SJCRH30 (cell line): Measurements from ENCODE around the gene GAPDHS. TPM values are rescaled to one million over a fixed set of nuclear protein-coding genes. Genes with fewer than 3 reads are reported as not detected.

Experiments used
- DNase-seq, 2 experiments: peaks; one replicate each; pipeline ENCODE4 v3.0.0-alpha.2; 2015 to 2020
- H3K27ac ChIP-seq: fragments of 250-450 bp; sonication (Bioruptor Pico); 2 replicates; pipeline ENCODE4 v1.5.1; 2020; ENCODE audit warnings: mild to moderate bottlenecking, moderate library complexity
- H3K27me3 ChIP-seq: fragments of 250-450 bp; sonication (Bioruptor Pico); 2 replicates; pipeline ENCODE4 v1.5.1; 2020; ENCODE audit warnings: mild to moderate bottlenecking, moderate library complexity
- H3K36me3 ChIP-seq: fragments of 250-450 bp; sonication (Bioruptor Pico); 2 replicates; pipeline ENCODE4 v1.5.1; 2020; ENCODE audit warnings: mild to moderate bottlenecking, moderate library complexity
- H3K4me1 ChIP-seq: fragments of 250-450 bp; sonication (Bioruptor Pico); 2 replicates; pipeline ENCODE4 v1.5.1; 2020; ENCODE audit warnings: mild to moderate bottlenecking, moderate library complexity
- H3K4me3 ChIP-seq: fragments of 250-450 bp; sonication (Bioruptor Pico); 2 replicates; pipeline ENCODE4 v1.5.1; 2020; ENCODE audit warnings: mild to moderate bottlenecking, moderate library complexity
- H3K9me3 ChIP-seq: fragments of 250-450 bp; sonication (Bioruptor Pico); replicated peaks from 2 replicates; pipeline ENCODE4 v1.5.1; 2020; ENCODE audit warnings: mild to moderate bottlenecking, moderate library complexity
- total RNA-seq: library from RNA; depleted of rRNA; stranded (reverse); fragments of >200 nt; shearing (Covaris generic); gene quantifications from 2 replicates; pipeline ENCODE4 v1.2.3, GENCODE V29; 2014

The GAPDHS gene
- total RNA-seq, 1 experiment from 2014 or later, result not detected

DNA sequence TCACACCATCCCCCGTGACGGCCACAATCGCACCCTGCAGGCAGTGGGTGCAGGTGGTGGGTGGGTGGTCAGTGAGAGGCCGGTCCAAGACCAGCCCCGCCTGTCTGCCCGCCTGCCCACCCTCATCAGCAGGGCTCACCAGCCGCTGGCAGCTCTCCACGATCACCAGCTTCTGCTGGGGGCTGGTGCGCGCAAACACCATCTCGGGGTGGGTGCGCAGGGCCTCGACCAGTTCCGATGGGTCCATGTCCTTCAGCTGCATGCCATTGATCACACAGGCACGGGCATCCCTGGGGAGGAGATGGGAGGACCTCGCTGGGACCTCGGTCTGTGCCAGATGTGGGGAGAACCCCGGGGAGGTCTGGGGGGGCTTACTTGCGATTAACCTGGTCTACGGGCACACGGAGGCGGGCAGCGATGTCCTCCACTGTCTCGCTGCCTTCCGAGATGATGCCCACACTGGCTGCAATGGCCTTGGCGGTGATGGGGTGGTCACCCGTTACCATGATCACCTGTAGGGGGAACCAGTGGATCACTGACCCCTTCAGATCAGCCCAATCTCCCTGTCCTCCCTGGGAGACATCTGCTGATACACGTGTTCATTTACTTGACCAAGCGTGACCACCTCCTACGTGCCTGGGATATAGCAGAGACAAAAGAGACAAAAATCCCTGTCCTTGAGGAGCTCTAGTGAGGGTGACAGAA, 22.2 kb downstream of the GAPDHS start:
- no peaks in the 10 kb centered on the region for H3K36me3 ChIP-seq
- DNase-seq, result peak; percentile 73 to 79
- no peaks in the 10 kb centered on the region for H3K4me1 ChIP-seq
- H3K27me3 ChIP-seq, result no peaks in the 10 kb centered on the region
- no peaks in the 10 kb centered on the region for H3K9me3 ChIP-seq
- no peak overlapping the region for H3K4me3 ChIP-seq
- no peak overlapping the region for H3K27ac ChIP-seq

DNA sequence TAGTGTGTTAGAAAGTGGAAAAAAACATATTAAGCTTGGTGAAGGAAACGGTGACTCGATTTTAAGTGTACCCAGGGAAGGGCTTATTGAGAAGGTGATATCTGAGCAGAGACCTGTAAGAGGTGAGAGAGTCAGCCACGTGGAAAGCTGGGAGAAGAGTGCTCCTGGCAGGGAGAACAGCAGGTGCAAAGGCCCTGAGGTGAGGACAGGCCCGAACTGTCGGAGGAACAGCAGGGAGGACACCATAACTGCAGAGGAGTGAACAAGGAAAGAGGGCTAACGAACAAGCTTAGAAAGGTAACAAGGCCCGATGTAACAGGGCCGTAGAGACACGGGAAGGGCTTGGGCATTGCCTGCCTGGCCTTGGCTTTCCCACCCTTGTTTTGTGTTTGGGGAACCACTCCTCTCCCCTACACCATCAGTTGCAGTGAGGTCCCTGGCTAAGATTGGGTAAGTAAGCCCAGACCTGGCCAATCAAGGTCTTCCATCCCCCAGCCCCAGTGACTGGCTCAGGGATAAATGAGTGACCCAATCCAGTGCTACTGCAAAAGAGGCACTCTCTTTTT, 22.9 kb downstream of the GAPDHS start:
- DNase-seq, result no peak
- no peaks in the 10 kb centered on the region for H3K27me3 ChIP-seq
- H3K9me3 ChIP-seq, result no peaks in the 10 kb centered on the region
- no peak overlapping the region for H3K27ac ChIP-seq
- H3K36me3 ChIP-seq, result no peaks in the 10 kb centered on the region
- H3K4me3 ChIP-seq, result no peak overlapping the region
- no peaks in the 10 kb centered on the region for H3K4me1 ChIP-seq

DNA sequence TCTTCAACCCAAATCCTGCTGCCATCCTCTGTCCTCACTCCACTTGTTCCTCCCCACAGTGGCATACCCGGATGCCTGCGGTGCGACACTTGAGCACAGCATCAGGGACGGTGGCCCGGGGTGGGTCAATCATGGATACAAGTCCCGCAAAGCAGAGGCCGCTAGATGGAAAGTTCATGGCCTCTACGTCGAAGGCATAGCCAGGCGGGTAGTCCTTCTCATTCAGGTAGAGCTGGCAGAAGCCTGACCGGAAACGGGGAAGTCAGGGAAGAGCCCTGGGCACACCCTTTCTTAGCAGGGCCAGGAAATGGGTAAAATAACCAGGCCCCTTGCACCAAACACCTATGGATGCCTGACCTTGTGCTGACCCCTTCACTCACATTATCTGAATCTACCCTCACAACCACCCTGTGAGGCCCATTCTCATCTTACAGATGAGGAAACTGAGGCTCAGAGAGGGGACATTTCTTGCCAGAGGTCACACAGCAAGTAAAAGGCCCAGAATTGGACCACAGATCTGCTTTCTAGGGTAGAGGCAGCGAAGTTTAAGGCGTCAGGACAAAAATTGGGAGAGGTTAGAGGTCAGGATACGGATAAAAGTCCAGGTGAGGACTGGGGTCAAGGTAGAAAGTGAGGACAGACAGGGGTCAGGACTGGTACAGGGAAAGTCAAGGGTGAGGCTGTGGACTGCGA, 23.7 kb downstream of the GAPDHS start:
- no peak overlapping the region for H3K27ac ChIP-seq
- no peak for DNase-seq

DNA sequence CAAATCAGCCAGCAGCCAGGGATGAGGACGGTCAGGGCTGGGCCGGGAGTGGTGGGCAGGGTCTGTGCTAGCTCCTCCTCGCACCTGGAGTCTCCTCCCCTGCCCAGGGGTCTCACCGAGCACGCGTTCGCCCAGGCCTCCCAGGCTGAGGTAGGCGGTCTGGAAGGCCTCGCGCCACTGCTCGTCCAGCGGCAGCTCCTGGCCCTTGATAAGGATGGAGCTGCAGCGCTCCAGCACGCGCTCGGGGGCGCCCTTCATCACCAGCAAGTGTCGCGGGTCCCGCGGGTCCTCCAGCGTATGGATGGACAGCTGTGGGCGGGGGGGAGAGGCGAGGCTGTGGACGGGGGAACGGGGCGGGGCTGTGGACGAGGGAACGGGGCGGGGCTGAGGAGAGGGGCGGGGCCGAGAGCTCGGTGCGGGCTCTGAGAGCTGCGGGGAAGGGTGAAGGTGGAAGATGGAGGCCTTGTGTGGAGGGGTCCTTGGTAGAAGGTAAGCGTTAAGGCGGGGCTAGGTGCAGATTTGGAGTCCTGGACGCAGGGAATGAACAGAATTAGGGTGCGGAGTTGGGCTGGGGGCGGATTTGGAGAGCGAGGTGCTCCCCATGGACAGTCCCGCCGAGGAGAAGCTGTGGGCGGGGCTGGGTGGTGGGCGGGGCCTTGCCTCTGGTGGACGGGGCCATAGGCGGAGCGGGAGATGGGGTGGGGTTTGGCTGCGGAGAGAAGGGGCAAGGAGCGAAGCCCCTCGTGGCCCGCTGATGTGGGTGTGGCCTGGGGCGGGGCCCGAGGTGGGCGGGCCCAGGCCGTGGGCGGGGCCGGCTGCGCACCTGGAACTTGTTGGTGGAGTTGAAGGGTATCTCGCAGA, 24.5 kb downstream of the GAPDHS start:
- no peaks in the 10 kb centered on the region for H3K4me1 ChIP-seq
- peak; percentile 76 to 79 for DNase-seq
- no peak overlapping the region for H3K27ac ChIP-seq
- H3K36me3 ChIP-seq, result no peaks in the 10 kb centered on the region
- no peaks in the 10 kb centered on the region for H3K9me3 ChIP-seq
- H3K4me3 ChIP-seq, result no peak overlapping the region
- no peaks in the 10 kb centered on the region for H3K27me3 ChIP-seq

More for the DNA sequence above, 23.7 kb downstream of the GAPDHS start:
- Histone ChIP-seq H3K9me3 (no peaks in the 10 kb centered on the region), H3K27me3 (no peaks in the 10 kb centered on the region), H3K36me3 (no peaks in the 10 kb centered on the region), H3K4me1 (no peaks in the 10 kb centered on the region), H3K4me3 (no peak overlapping the region)

DNA sequence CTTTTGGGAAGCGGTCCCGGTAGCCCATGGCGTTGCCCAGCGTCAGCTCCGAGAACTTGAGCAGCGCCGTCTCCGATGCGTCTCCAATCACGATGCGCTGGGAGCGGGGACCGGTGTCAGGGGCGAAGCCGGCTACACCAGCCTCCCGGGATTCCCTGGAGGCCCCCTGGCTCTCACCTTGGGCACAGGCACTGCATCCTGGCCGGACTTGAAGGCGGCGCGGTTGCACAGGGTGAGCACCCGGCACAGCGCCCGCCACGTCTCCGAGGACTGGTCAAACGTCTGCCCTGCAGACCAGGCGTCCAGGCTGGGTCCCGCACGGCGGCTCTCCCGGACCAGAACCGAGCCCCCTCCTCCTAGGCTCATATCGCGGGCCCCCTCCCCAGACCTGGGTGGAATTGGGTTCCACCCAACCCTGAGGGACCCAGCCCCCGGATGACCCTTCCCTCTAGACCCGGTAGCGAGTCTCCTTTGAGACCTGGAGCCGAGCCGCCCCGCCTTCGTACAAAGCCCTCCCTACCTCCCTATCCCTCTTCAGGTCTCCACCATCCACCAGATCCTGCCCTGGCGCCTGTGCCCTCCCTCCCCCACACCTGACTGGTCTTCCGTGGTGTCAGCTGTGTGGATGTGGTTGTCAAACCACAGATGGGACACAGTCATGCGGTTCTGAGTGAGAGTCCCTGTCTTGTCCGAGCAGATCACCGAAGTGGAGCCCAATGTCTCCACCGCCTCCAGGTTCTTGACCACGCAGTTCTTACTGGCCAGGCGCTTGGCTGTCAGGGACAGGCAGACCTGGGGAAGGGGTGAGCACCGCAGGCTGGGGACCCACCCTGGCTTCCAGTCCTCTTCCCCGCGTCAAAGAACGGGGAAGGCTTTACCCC, 25.4 kb downstream of the GAPDHS start:
- Histone ChIP-seq H3K27me3 (no peaks in the 10 kb centered on the region), H3K4me3 (no peak overlapping the region)
- no peak for DNase-seq

DNA sequence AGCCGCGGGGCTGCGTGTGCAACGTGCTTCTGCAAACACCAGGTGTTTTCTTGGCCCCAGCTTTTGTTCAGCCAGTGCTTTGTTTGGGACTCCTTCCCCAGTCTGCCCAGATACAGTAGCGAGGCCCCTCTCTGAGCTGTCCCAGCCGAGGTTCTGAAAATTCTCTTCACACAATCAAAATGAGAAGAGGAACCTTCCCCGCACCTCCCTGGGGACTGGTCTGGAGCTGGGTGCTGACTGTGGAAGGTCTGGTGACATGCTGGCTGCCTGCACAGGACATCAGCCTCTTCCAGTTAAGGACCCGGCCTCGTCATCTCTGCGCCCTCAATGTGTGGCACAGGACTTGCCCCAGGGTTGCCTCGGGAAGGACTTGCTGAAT, 26.0 kb downstream of the GAPDHS start:
- H3K4me1 ChIP-seq, result no peaks in the 10 kb centered on the region
- no peaks in the 10 kb centered on the region for H3K27me3 ChIP-seq
- H3K27ac ChIP-seq, result no peak overlapping the region
- H3K9me3 ChIP-seq, result no peaks in the 10 kb centered on the region
- H3K4me3 ChIP-seq, result no peak overlapping the region
- H3K36me3 ChIP-seq, result no peaks in the 10 kb centered on the region
- DNase-seq, result no peak

More for the DNA sequence above, 25.4 kb downstream of the GAPDHS start:
- no peaks in the 10 kb centered on the region for H3K36me3 ChIP-seq
- no peaks in the 10 kb centered on the region for H3K4me1 ChIP-seq
- H3K27ac ChIP-seq, result no peak overlapping the region
- no peaks in the 10 kb centered on the region for H3K9me3 ChIP-seq

DNA sequence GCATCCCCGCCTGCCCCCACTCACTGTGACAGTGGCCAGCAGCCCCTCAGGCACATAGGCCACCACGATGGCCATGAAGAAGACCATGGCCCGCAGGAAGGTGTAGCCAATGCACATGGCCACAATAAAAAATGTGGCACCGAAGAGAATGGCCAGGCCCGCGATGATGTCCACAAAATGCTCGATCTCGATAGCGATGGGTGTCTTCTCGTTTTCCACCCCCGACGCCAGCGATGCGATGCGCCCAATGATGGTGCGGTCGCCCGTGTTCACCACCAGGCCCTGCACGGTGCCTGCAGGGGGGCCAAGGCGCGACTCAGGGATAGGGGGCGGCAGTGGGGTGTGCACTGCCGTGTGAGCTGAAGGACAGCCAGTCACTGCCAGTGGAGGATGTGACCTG, 26.5 kb downstream of the GAPDHS start:
- Histone ChIP-seq H3K4me3 (no peak overlapping the region), H3K9me3 (no peaks in the 10 kb centered on the region), H3K36me3 (no peaks in the 10 kb centered on the region), H3K4me1 (no peaks in the 10 kb centered on the region), H3K27ac (no peak overlapping the region), H3K27me3 (no peaks in the 10 kb centered on the region)
- no peak for DNase-seq

DNA sequence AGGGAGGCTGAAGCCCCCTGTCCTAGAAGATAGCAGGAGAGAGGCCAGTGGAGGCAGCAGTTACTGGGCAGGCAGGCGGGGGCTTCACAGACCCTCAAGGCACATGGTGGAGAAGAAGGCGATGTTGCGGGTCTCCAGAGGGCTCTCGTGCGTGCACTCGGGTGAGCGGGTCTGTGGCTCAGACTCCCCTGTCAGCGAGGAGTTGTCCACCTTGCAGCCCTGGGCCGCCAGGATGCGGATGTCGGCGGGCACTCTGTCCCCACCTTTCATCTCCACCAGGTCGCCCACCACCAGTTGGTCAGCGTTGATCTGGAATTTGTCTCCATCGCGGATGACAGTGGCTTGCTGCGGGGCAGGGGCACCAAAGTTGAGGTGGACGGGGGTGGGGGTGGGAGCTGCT, 27.0 kb downstream of the GAPDHS start:
- Histone ChIP-seq H3K4me1 (no peaks in the 10 kb centered on the region), H3K9me3 (no peaks in the 10 kb centered on the region), H3K36me3 (no peaks in the 10 kb centered on the region), H3K4me3 (no peak overlapping the region), H3K27me3 (no peaks in the 10 kb centered on the region), H3K27ac (no peak overlapping the region)
- no peak for DNase-seq

DNA sequence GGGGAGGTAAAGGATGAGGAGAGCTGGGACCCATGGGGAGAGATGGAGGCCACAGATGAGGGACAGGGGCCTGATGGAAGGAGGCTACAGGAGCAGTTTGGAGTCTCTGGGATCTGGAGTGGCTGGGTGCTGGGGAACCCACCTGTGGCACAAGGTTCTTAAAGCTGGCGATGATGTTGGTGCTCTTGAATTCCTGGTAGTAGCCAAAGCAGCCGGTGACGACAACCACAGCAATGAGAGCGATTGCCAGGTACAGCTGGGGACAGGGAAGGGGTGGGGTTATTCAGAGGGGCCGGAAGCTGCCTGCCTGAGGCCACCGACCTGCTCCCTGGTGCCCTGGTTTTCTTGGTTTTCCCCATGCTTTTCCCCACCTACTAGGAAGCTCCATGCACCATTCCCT, 27.4 kb downstream of the GAPDHS start:
- Histone ChIP-seq H3K27me3 (no peaks in the 10 kb centered on the region), H3K27ac (no peak overlapping the region), H3K36me3 (no peaks in the 10 kb centered on the region), H3K4me3 (no peak overlapping the region), H3K4me1 (no peaks in the 10 kb centered on the region), H3K9me3 (no peaks in the 10 kb centered on the region)
- DNase-seq, result no peak

DNA sequence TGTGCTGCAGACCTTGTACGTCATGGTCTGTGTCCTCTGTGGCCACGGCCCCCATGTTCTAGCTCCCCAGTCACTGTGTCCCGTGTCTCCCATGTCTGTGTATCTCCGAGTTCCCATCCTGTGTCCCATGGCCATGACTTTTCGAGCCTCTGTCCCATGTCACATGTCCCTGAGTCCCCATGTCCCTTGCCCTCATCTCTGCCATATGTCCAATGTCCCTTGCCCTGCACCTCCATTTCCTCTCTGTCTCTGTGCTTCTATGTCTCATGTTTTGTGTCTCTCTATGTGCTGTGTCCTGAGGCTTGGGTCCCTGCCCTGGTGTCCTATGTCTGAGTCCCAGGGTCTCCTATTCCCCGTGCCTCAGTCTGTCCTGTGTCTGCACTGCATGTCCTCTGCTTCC, 28.2 kb downstream of the GAPDHS start:
- Histone ChIP-seq H3K4me3 (no peak overlapping the region), H3K27me3 (no peaks in the 10 kb centered on the region), H3K36me3 (no peaks in the 10 kb centered on the region), H3K27ac (no peak overlapping the region), H3K4me1 (no peaks in the 10 kb centered on the region), H3K9me3 (no peaks in the 10 kb centered on the region)
- DNase-seq, result no peak

DNA sequence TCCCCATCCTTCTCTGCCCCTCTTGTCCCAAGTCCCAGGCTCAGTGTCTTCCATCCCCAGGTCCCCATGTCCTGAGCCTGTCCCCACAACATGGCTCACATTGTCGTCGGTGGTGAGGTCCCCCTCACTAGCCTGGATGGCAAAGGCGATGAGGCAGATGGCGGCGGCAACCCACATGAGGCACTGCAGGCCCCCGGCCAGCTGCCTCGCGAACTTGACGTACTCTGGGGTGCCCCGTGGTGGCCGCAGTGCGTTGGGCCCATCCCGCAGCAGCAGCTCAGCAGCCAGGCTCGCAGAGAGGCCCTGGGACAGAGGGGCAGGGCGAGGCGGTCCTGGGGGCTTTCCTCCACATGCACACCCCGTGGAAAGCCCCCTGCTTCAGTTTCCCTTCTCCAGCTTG, 29.1 kb downstream of the GAPDHS start:
- Histone ChIP-seq H3K27ac (no peak overlapping the region), H3K9me3 (no peaks in the 10 kb centered on the region), H3K36me3 (no peaks in the 10 kb centered on the region), H3K4me3 (no peak overlapping the region), H3K4me1 (no peaks in the 10 kb centered on the region), H3K27me3 (no peaks in the 10 kb centered on the region)
- DNase-seq, result no peak

DNA sequence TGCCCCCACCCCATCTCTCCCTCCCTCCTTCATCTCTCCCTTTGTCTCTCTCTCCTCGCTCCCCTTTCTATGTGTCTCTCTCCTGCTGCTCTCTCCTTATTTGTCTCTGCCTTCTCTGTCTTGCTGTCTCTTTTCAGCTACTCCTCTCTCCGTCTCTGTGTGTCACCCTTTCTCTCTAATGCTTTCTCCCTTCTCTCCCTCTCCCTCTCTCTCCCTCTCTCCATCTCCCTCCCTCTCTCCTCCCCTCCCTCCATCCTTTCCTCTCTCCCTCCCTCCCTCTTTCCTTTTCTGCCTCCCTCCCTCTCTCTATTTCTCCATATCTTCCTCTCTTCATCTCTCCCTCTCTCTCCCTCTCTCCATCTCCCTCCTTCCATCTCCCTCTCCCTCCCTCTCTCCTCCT, 29.5 kb downstream of the GAPDHS start:
- no peaks in the 10 kb centered on the region for H3K4me1 ChIP-seq
- H3K27me3 ChIP-seq, result 0 out of 2 replicates have a peak, but pooled peaks cover 1% of the 10 kb centered on the region
- no peaks in the 10 kb centered on the region for H3K36me3 ChIP-seq
- no peak overlapping the region for H3K27ac ChIP-seq
- H3K9me3 ChIP-seq, result no peaks in the 10 kb centered on the region
- H3K4me3 ChIP-seq, result no peak overlapping the region
- no peak for DNase-seq

DNA sequence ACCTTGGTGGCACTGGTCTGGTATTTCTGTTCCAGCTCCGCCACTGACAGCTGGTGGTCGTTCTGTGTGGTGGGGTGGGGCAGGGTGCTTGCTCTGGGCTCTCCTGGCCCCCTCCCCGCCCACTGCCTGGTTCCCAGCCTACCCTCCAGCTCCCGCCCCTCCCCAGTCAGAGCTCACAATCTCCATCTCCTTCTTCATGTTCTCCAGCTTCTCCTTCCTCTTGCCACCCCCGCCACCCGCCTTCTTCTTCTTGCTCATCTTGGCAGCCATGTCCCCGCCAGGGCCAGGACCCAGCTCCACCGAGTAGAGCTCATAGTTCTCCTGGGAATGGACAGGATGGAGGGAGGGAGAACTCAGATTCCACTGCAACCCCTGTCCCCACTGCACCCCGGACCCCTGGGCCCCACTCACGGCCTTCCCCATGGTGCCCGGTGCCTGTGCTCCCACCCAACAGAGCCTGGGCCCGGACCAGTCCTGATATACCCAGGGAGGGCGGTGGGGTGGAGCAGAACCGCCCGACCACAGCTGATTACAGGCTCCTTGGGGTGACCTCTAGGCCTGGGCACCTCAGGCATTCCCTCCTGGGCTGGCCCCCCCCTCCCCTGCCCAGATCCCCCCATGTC, 30.1 kb downstream of the GAPDHS start, which contains the start of gene ATP4A:
Gene ATP4A, minus strand, starts transcription at position 452 of the 623 bp plus-strand sequence. Its CDS starts 29 bp downstream, at position 423.
- H3K27me3 ChIP-seq, result 0 out of 2 replicates have a peak, but pooled peaks cover 2% of the 10 kb centered on the region
- no peaks in the 10 kb centered on the region for H3K4me1 ChIP-seq
- no peak for DNase-seq
- no peaks in the 10 kb centered on the region for H3K9me3 ChIP-seq
- H3K4me3 ChIP-seq, result no peak within 1 kb of the TSS
- H3K27ac ChIP-seq, result no peak within 1 kb of the TSS
- H3K36me3 ChIP-seq, result no peaks in the 10 kb centered on the region
